Thoracic aorta (tissue), 2 donors: Measurements from ENCODE around the gene NR5A1. TPM values are rescaled to one million over a fixed set of nuclear protein-coding genes. Genes with fewer than 3 reads are reported as not detected.

Experiments used
- ATAC-seq: fragments of 150-250 bp; one replicate; pipeline ENCODE4 v1.8.0; 2017; ENCODE audit warnings: low read depth; ENCODE audit not compliant: insufficient number of reproducible peaks, low FRiP score
- DNase-seq: peaks from one replicate; pipeline ENCODE4 v3.0.0-alpha.2; 2020; ENCODE audit warnings: low spot score
- H3K27ac ChIP-seq, 2 donors: fragments of 200-600 bp; sonication (generic); 1 replicate in 1 of 2; 2 replicates in 1 of 2; pipeline ENCODE4 v1.5.1; 2016; ENCODE audit warnings: mild to moderate bottlenecking in 2 of 2, moderate library complexity in 2 of 2
- H3K27me3 ChIP-seq: fragments of 200-600 bp; sonication (generic); replicated peaks from 2 replicates; pipeline ENCODE4 v1.6.0; 2016; ENCODE audit warnings: mild to moderate bottlenecking; ENCODE audit not compliant: insufficient read depth
- H3K36me3 ChIP-seq: fragments of 200-600 bp; sonication (generic); one replicate; pipeline ENCODE4 v1.5.1; 2016
- H3K4me1 ChIP-seq, 2 donors: fragments of 200-600 bp; sonication (generic); 1 replicate in 1 of 2; 2 replicates in 1 of 2; pipeline versions ENCODE4 v1.5.1 to v1.6.0; 2016; ENCODE audit warnings: low read depth in 2 of 2, mild to moderate bottlenecking in 1 of 2; ENCODE audit not compliant: control insufficient read depth in 1 of 2
- H3K4me3 ChIP-seq: fragments of 200-600 bp; sonication (generic); 2 replicates; pipeline ENCODE4 v1.5.1; 2016; ENCODE audit warnings: mild to moderate bottlenecking
- H3K9me3 ChIP-seq: fragments of 200-600 bp; sonication (generic); 2 replicates; pipeline ENCODE4 v1.5.1; 2016
- total RNA-seq, 2 donors: library from RNA; depleted of rRNA; stranded (reverse); fragments of >200 nt; gene quantifications; one replicate each; pipeline versions ENCODE4 v1.1.0 to v1.2.3, GENCODE V29; 2016
- TF ChIP-seq, protein P1 (sequence below): fragments of 200-600 bp; sonication (generic); IDR thresholded peaks from one replicate; pipeline ENCODE4 v1.5.1; 2019; ENCODE audit warnings: antibody characterized with exemption

The NR5A1 gene
- total RNA-seq, 2 donors from 2014 or later, result not detected

DNA sequence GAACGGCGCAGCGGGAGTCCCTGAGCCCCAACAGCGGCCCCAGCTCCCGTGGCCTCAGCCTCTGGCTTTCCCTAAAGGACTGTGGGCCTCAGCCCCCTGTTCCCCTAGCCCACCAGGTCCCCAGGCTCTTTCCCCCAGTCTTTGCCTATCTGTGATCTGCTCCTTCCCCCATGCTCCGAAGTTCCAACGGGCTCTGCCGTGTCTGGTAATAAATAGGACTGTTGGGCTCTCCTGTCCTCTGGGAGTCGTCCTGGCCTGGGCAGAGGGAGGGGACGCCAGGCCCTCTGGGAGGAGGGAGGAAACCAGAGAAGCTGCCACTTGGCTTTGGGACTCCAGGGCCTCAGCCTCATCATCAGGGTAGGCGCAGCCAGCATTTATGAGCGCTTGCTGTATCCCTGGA lies 28.8 kb downstream of the NR5A1 start:
- TF ChIP-seq, protein P1, sequence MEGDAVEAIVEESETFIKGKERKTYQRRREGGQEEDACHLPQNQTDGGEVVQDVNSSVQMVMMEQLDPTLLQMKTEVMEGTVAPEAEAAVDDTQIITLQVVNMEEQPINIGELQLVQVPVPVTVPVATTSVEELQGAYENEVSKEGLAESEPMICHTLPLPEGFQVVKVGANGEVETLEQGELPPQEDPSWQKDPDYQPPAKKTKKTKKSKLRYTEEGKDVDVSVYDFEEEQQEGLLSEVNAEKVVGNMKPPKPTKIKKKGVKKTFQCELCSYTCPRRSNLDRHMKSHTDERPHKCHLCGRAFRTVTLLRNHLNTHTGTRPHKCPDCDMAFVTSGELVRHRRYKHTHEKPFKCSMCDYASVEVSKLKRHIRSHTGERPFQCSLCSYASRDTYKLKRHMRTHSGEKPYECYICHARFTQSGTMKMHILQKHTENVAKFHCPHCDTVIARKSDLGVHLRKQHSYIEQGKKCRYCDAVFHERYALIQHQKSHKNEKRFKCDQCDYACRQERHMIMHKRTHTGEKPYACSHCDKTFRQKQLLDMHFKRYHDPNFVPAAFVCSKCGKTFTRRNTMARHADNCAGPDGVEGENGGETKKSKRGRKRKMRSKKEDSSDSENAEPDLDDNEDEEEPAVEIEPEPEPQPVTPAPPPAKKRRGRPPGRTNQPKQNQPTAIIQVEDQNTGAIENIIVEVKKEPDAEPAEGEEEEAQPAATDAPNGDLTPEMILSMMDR, result no peak
- Histone ChIP-seq H3K27ac (no peak overlapping the region), H3K36me3 (no peaks in the 10 kb centered on the region), H3K4me1 (no peaks in the 10 kb centered on the region), H3K27me3 (no peaks in the 10 kb centered on the region), H3K4me3 (no peak overlapping the region), H3K9me3 (no peaks in the 10 kb centered on the region)
- no peak for DNase-seq
- ATAC-seq, result no peak

DNA sequence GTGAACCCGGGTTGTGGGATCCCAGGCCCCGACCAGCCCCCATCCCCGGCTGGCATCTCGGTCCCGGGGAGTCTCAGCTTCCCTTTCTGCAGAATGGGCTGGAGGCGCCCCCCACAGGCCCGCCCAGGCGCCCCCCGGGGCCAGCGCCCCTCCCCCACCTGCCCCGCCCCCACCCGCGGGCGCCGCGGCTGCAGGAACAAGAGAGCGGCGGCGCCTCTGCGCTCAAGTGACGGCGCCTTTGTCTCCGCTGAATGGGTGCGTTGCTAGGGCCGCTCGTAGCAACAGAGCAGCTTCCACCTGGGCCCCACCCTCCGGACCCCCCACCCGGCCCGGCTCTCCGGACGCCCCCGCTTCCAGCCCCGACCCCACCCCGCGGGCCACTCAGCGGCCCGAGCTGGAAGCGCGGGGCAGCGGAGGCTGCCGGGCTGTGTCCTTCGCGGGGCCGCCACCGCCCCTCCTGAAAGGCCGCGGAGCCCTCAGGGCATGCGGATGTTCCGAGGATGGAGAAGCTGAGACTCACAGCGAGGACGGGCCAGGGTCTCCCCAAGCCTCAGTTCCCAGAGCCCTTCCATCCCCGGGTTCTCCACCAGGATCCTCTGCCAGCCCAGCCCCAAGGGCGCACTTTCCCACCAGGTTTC lies 29.4 kb downstream of the NR5A1 start:
- Histone ChIP-seq H3K27me3 (no peaks in the 10 kb centered on the region), H3K4me3 (no peak overlapping the region)
- TF ChIP-seq, protein P1, result no peak

DNA sequence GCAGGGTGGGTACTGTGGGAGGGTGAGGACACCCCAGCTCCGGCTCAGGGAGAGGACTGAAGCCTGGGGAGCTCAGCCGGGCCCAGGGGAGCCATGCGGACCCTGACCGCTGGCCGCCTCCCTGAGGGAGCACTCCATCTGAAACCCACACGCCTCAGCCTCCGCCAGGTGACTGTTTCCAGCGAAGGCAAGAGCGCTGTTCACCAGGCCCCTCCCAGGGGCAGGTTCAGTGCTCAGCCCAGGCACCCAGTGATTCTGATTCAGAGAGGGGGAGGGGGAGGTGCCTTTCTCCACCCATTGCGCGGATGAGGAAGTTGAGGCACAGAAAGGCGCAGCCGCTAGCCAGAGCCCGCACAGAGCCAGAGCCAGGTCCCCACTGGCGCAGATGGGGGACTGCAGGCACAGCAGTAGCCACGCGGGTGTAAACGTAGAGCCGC lies 30.0 kb downstream of the NR5A1 start:
- TF ChIP-seq, protein P1, result no peak
- H3K27me3 ChIP-seq, result no peaks in the 10 kb centered on the region
- no peaks in the 10 kb centered on the region for H3K4me1 ChIP-seq
- ATAC-seq, result no peak
- no peaks in the 10 kb centered on the region for H3K9me3 ChIP-seq
- H3K36me3 ChIP-seq, result no peaks in the 10 kb centered on the region
- H3K4me3 ChIP-seq, result no peak overlapping the region
- DNase-seq, result no peak
- no peak overlapping the region for H3K27ac ChIP-seq

More for the DNA sequence above, 29.4 kb downstream of the NR5A1 start:
- no peaks in the 10 kb centered on the region for H3K36me3 ChIP-seq
- DNase-seq (no peak), ATAC-seq (no peak)
- no peaks in the 10 kb centered on the region for H3K9me3 ChIP-seq
- no peaks in the 10 kb centered on the region for H3K4me1 ChIP-seq
- H3K27ac ChIP-seq, result no peak overlapping the region

DNA sequence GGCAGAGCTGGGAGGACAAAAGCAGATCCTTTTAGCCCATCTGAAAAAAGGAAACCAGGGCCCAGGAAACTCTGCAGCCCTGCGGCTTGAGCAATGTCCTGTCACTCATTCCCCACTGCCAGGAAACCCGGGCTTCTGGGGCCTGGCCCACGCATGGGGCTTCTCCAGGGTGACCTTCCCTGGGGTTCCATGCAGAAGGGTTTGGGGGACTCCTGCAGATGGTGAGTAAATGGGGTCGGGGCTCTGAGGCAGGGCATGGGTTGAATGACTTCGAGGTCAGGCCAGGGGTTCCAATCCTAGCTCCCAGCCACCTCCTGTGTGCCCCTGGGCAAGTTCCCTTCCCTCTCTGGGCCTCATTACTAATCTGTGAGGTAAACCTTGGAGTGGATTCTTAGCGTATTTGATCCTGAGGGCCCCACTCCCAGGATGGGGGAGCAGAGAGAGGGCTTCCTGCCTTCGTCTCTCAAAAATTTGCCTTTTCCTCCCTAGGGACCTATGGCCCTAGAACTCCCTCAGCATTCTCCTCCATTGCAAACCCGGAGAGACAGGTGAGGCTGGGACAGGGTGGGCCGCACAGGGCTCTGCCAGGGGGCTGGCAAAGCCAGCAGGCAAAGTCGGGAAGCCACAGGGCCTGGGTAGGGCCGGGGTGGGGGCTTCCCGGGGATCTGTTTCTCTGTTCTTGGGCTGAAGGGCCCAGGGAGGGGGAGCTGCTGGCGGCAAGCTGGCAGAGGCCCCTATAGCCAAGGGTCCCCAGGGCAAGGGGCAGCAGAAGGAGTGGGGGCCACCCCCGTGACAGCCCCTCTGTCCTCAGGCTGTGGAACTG lies 31.1 kb downstream of the NR5A1 start:
- DNase-seq (no peak), ATAC-seq (no peak)
- no peaks in the 10 kb centered on the region for H3K27me3 ChIP-seq
- no peaks in the 10 kb centered on the region for H3K36me3 ChIP-seq
- H3K4me3 ChIP-seq, result no peak overlapping the region
- TF ChIP-seq, protein P1, result no peak
- no peaks in the 10 kb centered on the region for H3K4me1 ChIP-seq
- H3K9me3 ChIP-seq, result no peaks in the 10 kb centered on the region
- H3K27ac ChIP-seq, result no peak overlapping the region

DNA sequence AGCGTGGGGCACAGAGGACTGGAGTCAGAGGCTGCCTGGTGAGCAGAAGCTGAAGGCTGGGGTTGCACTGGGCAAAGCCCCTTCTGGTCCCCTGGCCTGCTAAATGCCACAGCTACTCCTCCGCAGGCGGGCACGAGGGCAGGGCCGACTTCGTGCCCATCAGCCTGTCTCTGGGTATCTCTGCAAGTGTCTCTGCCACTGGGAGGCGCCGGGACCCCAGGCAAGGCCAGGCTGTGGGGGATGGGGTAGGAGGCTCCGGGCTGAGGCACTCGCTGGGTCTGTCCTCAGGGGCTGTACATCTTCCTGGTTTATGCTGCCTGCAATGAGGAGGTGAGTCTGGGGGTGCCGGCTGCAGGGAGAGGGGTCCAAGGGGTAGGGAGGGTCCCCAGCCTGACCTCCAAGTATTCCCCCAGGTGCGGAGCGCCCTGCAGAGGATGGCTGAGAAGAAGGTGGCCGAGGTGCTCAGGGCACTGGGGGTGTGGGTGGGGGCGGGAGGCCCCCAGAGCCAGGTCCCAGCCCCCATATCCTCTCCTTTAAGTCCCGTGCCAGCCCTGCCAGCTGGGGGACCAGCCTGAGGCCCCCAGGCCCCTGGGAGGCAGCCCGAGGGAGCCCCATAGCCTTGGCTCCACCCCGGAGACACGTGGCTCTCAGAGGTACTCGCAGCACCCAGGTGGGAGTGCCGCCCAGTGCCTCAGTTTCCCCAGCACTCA lies 31.9 kb downstream of the NR5A1 start:
- DNase-seq (no peak), ATAC-seq (no peak)
- Histone ChIP-seq H3K4me3 (no peak overlapping the region), H3K27ac (no peak overlapping the region), H3K27me3 (no peaks in the 10 kb centered on the region), H3K36me3 (no peaks in the 10 kb centered on the region), H3K4me1 (no peaks in the 10 kb centered on the region), H3K9me3 (no peaks in the 10 kb centered on the region)
- TF ChIP-seq, protein P1, result no peak
